HEK293 (cell line): Measurements from ENCODE around the gene INS.
A peak's percentile ranks its signal among the peaks of the same experiment; 100 is the strongest.

Experiments used
- CTCF ChIA-PET: fragments of 350-600 bp; formaldehyde crosslinking; extraction: SDS; loops from one replicate; lab custom pipeline; 2021; ENCODE audit warnings: antibody characterized with exemption; lab: Yijun Ruan, JAX
- POLR2A ChIA-PET: fragments of 300-600 bp; formaldehyde crosslinking; extraction: SDS; loops from one replicate; lab custom pipeline; 2020; ENCODE audit warnings: antibody characterized with exemption, inconsistent platforms; lab: Yijun Ruan, JAX
- H3K27ac ChIP-seq: fragments of 200-500 bp; sonication (Bioruptor generic); 2 replicates; pipeline ENCODE4 v1.5.1; 2014; ENCODE audit warnings: low read depth, low read length, control low read depth, inconsistent platforms; ENCODE audit errors: extremely low read depth
- H3K36me3 ChIP-seq, 2 experiments: fragments of 200-500 bp in 1 of 2; sonication (Bioruptor generic) in 1 of 2; 1 replicate in 1 of 2; 2 replicates in 1 of 2; pipeline ENCODE4 v1.5.1; 2014 to 2017; ENCODE audit warnings: inconsistent platforms in 2 of 2, low read length in 2 of 2; ENCODE audit not compliant: control insufficient read depth in 2 of 2, insufficient read depth in 1 of 2
- H3K4me1 ChIP-seq: fragments of 200-500 bp; sonication (Bioruptor generic); 2 replicates; pipeline ENCODE4 v1.5.1; 2014; ENCODE audit warnings: mild to moderate bottlenecking, low read length, inconsistent platforms; ENCODE audit not compliant: control insufficient read depth, insufficient read depth
- H3K4me3 ChIP-seq: 2 replicates; pipeline ENCODE4 v1.5.1; 2011; ENCODE audit warnings: low read depth, mild to moderate bottlenecking, control low read depth, low read length, moderate library complexity
- H3K9me3 ChIP-seq: fragments of 200-500 bp; sonication (Bioruptor generic); 2 replicates; pipeline ENCODE4 v1.5.1; 2014; ENCODE audit warnings: low read depth, low read length, inconsistent platforms; ENCODE audit not compliant: control insufficient read depth, insufficient read depth
- GLIS1 ChIP-seq: fragments of 450-650 bp; formaldehyde crosslinking; IDR thresholded peaks from 2 replicates; pipeline ENCODE4 v1.5.1; 2016; ENCODE audit warnings: missing biosample characterization, missing genetic modification characterization
- GLIS2 ChIP-seq: fragments of 450-650 bp; formaldehyde crosslinking; IDR thresholded peaks from 2 replicates; pipeline ENCODE4 v1.5.1; 2016; ENCODE audit warnings: missing biosample characterization, missing genetic modification characterization
- KLF17 ChIP-seq: fragments of 450-650 bp; formaldehyde crosslinking; IDR thresholded peaks from 2 replicates; pipeline ENCODE4 v1.5.1; 2016; ENCODE audit warnings: missing biosample characterization, missing genetic modification characterization
- PRDM1 ChIP-seq: fragments of 450-650 bp; formaldehyde crosslinking; IDR thresholded peaks from 2 replicates; pipeline ENCODE4; 2016; ENCODE audit warnings: missing biosample characterization, missing genetic modification characterization
- PRDM10 ChIP-seq: fragments of 450-650 bp; formaldehyde crosslinking; IDR thresholded peaks from 2 replicates; pipeline ENCODE4 v1.5.1; 2016; ENCODE audit warnings: missing biosample characterization, missing genetic modification characterization
- RBAK ChIP-seq: fragments of 450-650 bp; formaldehyde crosslinking; IDR thresholded peaks from 2 replicates; pipeline ENCODE4 v1.5.1; 2016; ENCODE audit warnings: missing biosample characterization, missing genetic modification characterization
- TRIM28 ChIP-seq: IDR thresholded peaks from 2 replicates; pipeline ENCODE4 v1.6.1; 2011; ENCODE audit warnings: low read length, control low read depth, borderline replicate concordance
- TSHZ1 ChIP-seq: fragments of 450-650 bp; formaldehyde crosslinking; IDR thresholded peaks from 2 replicates; pipeline ENCODE4 v1.5.1; 2016; ENCODE audit warnings: missing biosample characterization, missing genetic modification characterization, borderline replicate concordance
- ZBTB26 ChIP-seq: fragments of 450-650 bp; formaldehyde crosslinking; optimal IDR thresholded peaks from 2 replicates; pipeline ENCODE3; 2016; ENCODE audit warnings: missing biosample characterization, mild to moderate bottlenecking, missing genetic modification characterization
- ZNF112 ChIP-seq: fragments of 450-650 bp; formaldehyde crosslinking; IDR thresholded peaks from 2 replicates; pipeline ENCODE4 v1.5.0; 2017; ENCODE audit warnings: missing biosample characterization, missing genetic modification characterization
- ZNF121 ChIP-seq: fragments of 450-650 bp; formaldehyde crosslinking; IDR thresholded peaks from 2 replicates; pipeline ENCODE4 v1.5.1; 2016; ENCODE audit warnings: missing biosample characterization, missing genetic modification characterization
- ZNF155 ChIP-seq: fragments of 450-650 bp; formaldehyde crosslinking; IDR thresholded peaks from 2 replicates; pipeline ENCODE4 v1.5.1; 2016; ENCODE audit warnings: missing biosample characterization, missing genetic modification characterization
- ZNF175 ChIP-seq: fragments of 450-650 bp; formaldehyde crosslinking; IDR thresholded peaks from 2 replicates; pipeline ENCODE4 v1.5.1; 2016; ENCODE audit warnings: missing biosample characterization, missing genetic modification characterization
- ZNF600 ChIP-seq: fragments of 450-650 bp; formaldehyde crosslinking; IDR thresholded peaks from 2 replicates; pipeline ENCODE4 v1.5.1; 2016; ENCODE audit warnings: missing biosample characterization, missing genetic modification characterization
- ZNF624 ChIP-seq: fragments of 450-650 bp; formaldehyde crosslinking; IDR thresholded peaks from 2 replicates; pipeline ENCODE4 v1.5.1; 2017; ENCODE audit warnings: missing biosample characterization, missing genetic modification characterization
- ZNF701 ChIP-seq: fragments of 450-650 bp; formaldehyde crosslinking; IDR thresholded peaks from 2 replicates; pipeline ENCODE4 v1.5.1; 2016; ENCODE audit warnings: missing biosample characterization, missing genetic modification characterization
- ZNF704 ChIP-seq: fragments of 450-650 bp; formaldehyde crosslinking; IDR thresholded peaks from 2 replicates; pipeline ENCODE4 v1.5.1; 2016; ENCODE audit warnings: missing biosample characterization, missing genetic modification characterization
- ZSCAN23 ChIP-seq: fragments of 450-650 bp; formaldehyde crosslinking; IDR thresholded peaks from 2 replicates; pipeline ENCODE4 v1.5.1; 2016; ENCODE audit warnings: missing biosample characterization, missing genetic modification characterization

INS gene

GRCh38 chr11:2136209-2136951, 24.6 kb downstream of the INS start:
- no peak overlapping the region for H3K4me3 ChIP-seq
- POLR2A ChIA-PET, result interaction anchor here (0.5 to 0.9 kb wide), 2 partner anchors 264 to 802 kb away, joined by 3 read pairs; partner anchors contain the start of gene TSSC4
- no peaks in the 10 kb centered on the region for H3K4me1 ChIP-seq
- no peaks in the 10 kb centered on the region for H3K9me3 ChIP-seq
- peaks cover 0 to 6% of the 10 kb centered on the region in 2 experiments; a peak in 1 of 3 replicates for H3K36me3 ChIP-seq
- CTCF ChIA-PET, result interaction anchor here (0.6 to 1.6 kb wide), 3 partner anchors 15 to 303 kb away, joined by 3 to 6 read pairs (median 3); no protein-coding TSS in a partner anchor
- TF ChIP-seq KLF17 (tag by site-specific recombination) (no peak), PRDM10 (tag by site-specific recombination) (peak; percentile 40; the same call in 1 of the 2 replicates)
- H3K27ac ChIP-seq, result no peak overlapping the region

GRCh38 chr11:2135648-2136201, 25.3 kb downstream of the INS start:
- H3K9me3 ChIP-seq, result no peaks in the 10 kb centered on the region
- no peak overlapping the region for H3K4me3 ChIP-seq
- TF ChIP-seq ZSCAN23 (no peak), GLIS2 (tag by site-specific recombination) (peak; percentile 27; the same call in 1 of the 2 replicates)
- H3K36me3 ChIP-seq, result peaks cover 0 to 9% of the 10 kb centered on the region in 2 experiments; a peak in 1 of 3 replicates
- no peaks in the 10 kb centered on the region for H3K4me1 ChIP-seq
- H3K27ac ChIP-seq, result no peak overlapping the region
- POLR2A ChIA-PET, result no interaction called here
- CTCF ChIA-PET, result interaction anchor here (0.6 to 1.6 kb wide), 3 partner anchors 13 to 508 kb away, joined by 3 to 4 read pairs (median 3); no protein-coding TSS in a partner anchor

GRCh38 chr11:2135018-2135569, 25.9 kb downstream of the INS start:
- Histone ChIP-seq H3K36me3 (peaks cover 0 to 9% of the 10 kb centered on the region in 2 experiments; a peak in 1 of 3 replicates), H3K4me3 (no peak overlapping the region), H3K27ac (no peak overlapping the region), H3K9me3 (no peaks in the 10 kb centered on the region), H3K4me1 (no peaks in the 10 kb centered on the region)
- ChIA-PET CTCF (interaction anchor here (0.6 to 1.1 kb wide), 2 partner anchors 14 to 507 kb away, joined by 3 to 4 read pairs; no protein-coding TSS in a partner anchor), POLR2A (no interaction called here)
- no peak for TF ChIP-seq ZNF112 (tag by site-specific recombination)
- TF ChIP-seq ZBTB26 (tag by site-specific recombination), result no peak
- no peak for TF ChIP-seq TSHZ1 (tag by site-specific recombination)
- TF ChIP-seq ZNF624 (tag by site-specific recombination), result no peak
- TF ChIP-seq ZNF701 (tag by site-specific recombination), result no peak
- TF ChIP-seq ZNF600 (tag by site-specific recombination), result no peak
- TF ChIP-seq GLIS1 (tag by site-specific recombination), result no peak
- TF ChIP-seq PRDM1 (tag by site-specific recombination), result no peak
- TF ChIP-seq TRIM28, result no peak
- no peak for TF ChIP-seq ZNF175
- no peak for TF ChIP-seq ZNF155 (tag by site-specific recombination)
- no peak for TF ChIP-seq ZNF704 (tag by site-specific recombination)
- no peak for TF ChIP-seq RBAK (tag by site-specific recombination)
- no peak for TF ChIP-seq ZNF121 (tag by site-specific recombination)
